Activated CD8-positive, alpha-beta memory T cell treated with anti-CD3 and anti-CD28 coated beads, Interleukin-2, amount 50 U/mL, for 24 hours (primary cell): ENCODE results near the gene DNMT3L.
"Not testable (repeated sequence)": the region's sequence is repeated elsewhere in the genome, so short reads cannot be mapped to it uniquely, and the experiment has no call there.

ENCODE experiments used
- DNase-seq: peaks from one replicate; pipeline ENCODE4 v3.0.0-alpha.2; 2020; ENCODE audit errors: extremely low read depth

DNMT3L gene

DNA sequence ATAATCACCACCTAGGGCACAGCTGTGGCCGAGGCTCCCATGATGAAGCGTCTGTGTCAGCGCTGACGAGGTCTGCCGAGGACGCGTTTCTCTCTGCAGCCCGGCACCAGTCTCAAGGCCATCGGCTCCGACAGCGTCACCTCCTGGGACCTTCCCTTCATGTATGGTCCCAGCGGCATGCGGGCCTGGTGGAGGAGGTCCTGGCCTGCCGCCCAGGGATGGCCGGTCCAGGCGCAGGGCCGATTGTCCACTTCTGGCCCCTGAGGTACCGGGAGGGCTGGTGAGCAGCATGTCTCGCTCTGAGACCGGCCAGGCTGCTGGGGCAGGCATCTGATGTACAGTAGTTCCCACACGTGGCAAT is 64.6 kb downstream of the DNMT3L start:
- DNase-seq = not testable (repeated sequence)
